NCI-H2227 (cell line): ENCODE data around the gene ZFYVE27.
A peak's percentile ranks its signal among the peaks of the same experiment; 100 is the strongest.

ENCODE experiments used
- DNase-seq: peaks from one replicate; lab custom pipeline; 2025; ENCODE audit not compliant: unreplicated experiment; lab: John Stamatoyannopoulos, UW

The ZFYVE27 gene

GRCh38 chr10:97743169-97743943 lies 6.4 kb downstream of the ZFYVE27 start:
- peak; percentile 29 for DNase-seq

GRCh38 chr10:97744405-97745035 lies 7.6 kb downstream of the ZFYVE27 start:
- no peak for DNase-seq

- no peak for DNase-seq
Observed at GRCh38 chr10:97747573-97747972, 10.6 kb downstream of the ZFYVE27 start.

DNA sequence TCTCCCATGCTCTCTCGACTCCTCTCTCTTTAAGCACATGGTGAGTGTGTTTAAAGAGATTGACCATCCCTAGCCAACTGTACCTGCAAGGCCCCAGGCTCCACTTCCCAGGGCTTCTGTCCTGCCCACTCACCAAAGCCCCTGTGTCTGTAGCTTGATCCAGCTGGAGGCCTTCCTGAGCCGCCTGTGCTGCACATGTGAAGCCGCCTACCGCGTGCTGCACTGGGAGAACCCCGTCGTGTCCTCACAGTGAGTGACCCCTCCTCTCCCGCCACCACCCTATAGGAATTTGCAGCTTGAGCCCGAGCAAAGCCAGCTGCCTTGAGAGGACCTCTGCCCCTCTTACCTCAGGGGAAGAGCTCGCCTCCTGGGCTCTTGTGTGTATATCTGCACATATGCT lies 11.2 kb downstream of the ZFYVE27 start:
- no peak for DNase-seq

DNA sequence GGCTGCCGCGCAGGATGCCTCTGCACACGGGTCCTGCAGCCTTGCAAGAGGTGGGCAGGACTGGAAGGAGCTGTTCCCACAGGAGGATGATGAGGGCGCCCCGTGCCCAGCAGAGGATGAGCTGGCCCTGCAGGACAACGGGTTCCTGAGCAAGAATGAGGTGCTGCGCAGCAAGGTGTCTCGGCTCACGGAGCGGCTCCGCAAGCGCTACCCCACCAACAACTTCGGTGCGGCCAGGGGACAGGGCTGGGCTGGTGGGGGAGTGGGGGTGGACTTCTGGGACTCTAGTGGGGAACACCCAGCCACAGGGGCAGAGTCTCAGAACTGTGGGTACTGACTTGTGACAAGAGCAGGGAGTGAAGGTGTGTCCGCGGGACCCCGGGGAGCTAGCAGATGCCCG lies 16.0 kb downstream of the ZFYVE27 start:
- no peak for DNase-seq

GRCh38 chr10:97754726-97755125 lies 17.8 kb downstream of the ZFYVE27 start:
- no peak for DNase-seq

DNA sequence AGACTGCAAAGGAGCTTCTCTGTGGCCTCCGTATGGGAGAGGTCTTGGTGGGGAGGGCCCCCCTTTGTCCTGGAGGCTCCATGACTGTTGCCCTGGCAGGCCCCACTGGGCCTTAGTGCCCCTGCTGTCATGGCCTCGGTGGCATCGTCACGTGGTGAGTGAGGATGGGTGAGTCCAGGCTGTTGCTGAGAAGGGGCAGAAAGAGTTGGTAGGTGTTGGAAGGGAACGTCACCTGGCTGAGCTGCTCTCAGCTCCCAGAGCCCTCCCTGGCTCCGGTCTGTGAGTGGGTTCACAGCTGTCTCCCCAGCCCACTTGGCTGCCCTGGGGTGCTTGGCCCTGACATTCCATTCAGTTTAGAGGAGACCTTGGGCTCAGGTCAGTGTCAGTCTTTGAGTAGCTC lies 18.8 kb downstream of the ZFYVE27 start:
- DNase-seq = no peak

DNA sequence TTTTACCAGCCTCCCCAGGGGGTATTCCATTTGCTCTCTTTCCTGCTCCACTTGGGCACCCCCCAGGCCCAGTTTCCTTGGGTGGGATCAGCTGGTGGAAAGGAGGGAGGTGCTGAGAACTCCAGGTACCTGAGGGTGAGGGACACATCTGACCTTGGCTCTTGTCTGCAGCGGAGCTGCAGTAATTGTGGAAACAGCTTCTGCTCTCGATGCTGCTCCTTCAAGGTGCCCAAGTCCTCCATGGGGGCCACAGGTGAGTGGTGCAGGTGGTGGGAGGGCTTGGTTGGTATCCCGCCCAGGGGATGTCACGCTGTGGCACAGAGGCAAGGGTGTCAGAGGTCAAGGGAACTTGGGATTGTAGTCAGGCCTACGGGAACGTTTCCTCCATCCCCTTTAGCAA lies 20.5 kb downstream of the ZFYVE27 start:
- DNase-seq = no peak

DNA sequence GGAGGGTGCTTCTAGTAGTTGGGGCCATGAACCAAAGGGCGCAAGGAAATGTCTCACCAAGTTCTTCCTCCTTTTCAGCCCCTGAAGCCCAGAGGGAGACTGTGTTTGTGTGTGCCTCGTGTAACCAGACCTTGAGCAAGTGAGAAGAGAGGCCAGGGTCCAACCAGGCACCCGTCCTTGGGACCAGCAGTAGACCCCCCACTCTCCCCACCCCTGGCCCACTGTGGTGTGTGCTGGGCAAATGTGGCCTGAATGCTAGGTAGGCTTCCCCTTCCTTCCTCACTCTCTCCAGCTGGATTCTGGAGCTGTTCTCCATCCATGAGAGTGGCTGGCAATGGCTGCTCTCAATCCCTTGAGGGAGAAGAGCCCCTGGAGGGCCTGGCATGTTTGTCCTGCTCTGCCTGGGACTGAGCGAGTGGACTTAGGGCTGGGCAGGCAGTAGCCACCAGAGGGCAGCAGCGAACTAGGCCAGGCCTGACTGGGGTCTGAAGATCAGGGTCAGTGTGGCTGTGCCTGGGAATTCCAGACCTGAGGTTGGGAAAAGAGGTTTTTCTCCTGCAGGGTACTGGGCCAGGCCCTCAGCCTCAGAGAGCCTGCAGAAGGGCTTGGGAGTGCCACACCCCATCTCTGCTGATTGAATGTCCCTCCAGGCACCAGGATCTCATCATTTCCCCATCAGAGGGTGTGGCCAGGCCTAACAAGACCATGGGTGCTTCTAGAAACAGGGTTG lies 22.4 kb downstream of the ZFYVE27 start:
- peak; percentile 64 for DNase-seq

DNA sequence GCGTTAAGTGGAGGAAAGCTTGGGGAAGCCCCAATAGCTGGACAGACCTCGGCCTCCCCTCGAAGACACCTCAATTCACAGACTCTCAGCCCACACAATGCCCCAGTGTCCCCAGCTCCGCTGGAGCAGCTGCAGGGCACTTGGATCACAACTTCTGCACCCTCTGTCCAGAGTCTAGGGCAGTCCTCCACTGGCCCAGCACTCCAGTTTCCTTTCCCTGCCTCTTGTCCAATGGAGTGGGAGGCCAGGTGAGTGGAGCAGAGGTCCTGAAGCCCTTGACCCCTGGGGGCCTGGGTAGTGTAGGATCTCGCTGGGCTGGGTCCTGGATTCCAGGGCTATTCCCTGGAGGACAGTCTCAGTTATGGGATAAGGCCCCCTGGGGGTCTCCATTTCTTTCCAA lies 23.0 kb downstream of the ZFYVE27 start:
- DNase-seq = no peak

DNA sequence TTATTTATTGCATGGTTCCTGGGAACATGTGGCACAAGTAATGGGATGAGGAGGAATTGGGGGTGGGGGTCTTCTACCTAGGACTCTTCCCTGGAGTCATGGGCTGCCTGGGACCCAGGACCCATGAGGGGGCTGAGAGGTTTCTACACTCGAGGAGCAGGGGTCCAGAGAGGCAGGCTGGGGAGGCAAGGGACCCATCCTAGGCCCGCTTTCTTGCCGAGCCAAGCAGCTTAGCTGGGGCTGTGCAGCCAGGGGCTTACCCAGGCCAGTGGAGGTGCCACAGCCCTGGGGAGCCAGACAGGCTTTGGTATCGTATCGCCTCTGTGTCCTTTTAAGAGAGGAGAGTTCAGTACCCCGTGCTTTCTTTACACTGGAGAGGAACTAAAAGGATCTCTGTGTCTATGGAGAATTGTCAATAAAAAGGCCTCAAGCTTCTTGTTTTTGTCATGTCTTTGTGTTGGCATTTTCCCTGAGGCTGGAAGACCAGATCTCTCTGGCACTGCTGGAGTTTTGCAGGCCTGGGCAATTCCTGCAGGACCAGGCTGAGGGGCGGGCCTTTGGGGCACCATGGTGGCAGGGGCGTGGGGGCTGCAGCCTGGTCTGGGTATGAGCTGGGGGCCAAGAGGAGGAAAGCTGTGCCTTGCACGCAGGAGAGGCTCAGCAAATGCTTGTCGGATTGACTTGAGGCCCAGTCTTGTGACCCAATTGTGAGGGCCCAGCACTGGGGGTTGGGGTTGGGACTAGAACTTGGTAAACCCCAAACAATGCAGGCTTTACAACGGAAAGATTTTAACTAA lies 23.7 kb downstream of the ZFYVE27 start:
- DNase-seq = no peak

- no peak for DNase-seq
Observed at GRCh38 chr10:97761331-97761865, 24.5 kb downstream of the ZFYVE27 start.

GRCh38 chr10:97762056-97762455 lies 25.1 kb downstream of the ZFYVE27 start:
- no peak for DNase-seq

GRCh38 chr10:97762816-97763215 lies 25.9 kb downstream of the ZFYVE27 start:
- DNase-seq = no peak

DNA sequence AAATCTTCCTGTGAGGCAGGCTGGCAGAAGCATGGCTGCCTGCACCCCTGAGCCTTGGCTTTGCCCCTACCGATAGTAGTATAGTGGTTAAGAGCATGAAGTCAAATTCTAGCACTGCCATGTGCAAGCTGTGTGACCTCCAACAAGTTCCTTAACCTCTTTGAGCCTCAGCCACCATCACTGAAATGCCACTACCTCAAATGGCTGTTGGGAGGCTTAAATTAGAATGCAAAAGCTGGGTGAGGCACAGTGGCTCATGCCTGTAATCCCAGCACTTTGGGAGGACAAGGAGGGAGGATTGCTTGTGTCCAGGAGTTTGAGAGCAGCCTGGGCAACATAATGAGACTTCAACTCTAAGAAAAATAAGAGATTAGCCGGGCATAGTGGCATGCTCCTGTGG lies 26.5 kb downstream of the ZFYVE27 start:
- DNase-seq = no peak

GRCh38 chr10:97763947-97764346 lies 27.0 kb downstream of the ZFYVE27 start:
- DNase-seq = no peak

GRCh38 chr10:97764519-97764931 lies 27.6 kb downstream of the ZFYVE27 start:
- DNase-seq = no peak

- DNase-seq = no peak
Observed at GRCh38 chr10:97765201-97765600, 28.3 kb downstream of the ZFYVE27 start.

- no peak for DNase-seq
Observed at GRCh38 chr10:97766106-97766810, 29.3 kb downstream of the ZFYVE27 start.
